ENCODE measurements around the gene LIAS.

- no peak for TF ChIP-seq RAD21 (IDR thresholded peaks at IDR 0.05; ENCODE audit: low read depth)
- no peak for TF ChIP-seq POLR2A (IDR thresholded peaks at IDR 0.05; ENCODE audit: borderline replicate concordance, extremely low read depth, insufficient read depth, insufficient read length)
- no peak for TF ChIP-seq JUND (IDR thresholded peaks at IDR 0.05)
These were observed 36.6 kb upstream of the LIAS start for GRCh38 chr4:39422247-39422646.
